ENCODE results near the gene CBX2.
A peak's percentile ranks its signal among the peaks of the same experiment; 100 is the strongest.

Gene CBX2

GRCh38 chr17:79777894-79778503, at the start of gene CBX2:
Gene CBX2 (plus strand): TSS chr17:79778148. CDS start chr17:79778236, 88 bp downstream.
- DNase-seq (ENCODE audit: low read depth in 2 of 2) = peak; percentile 74 to 76

GRCh38 chr17:79728169-79728907, 49.6 kb upstream of the CBX2 start:
- DNase-seq (ENCODE audit: low read depth in 2 of 2) = peak; percentile 62 to 70

- no peak for DNase-seq (ENCODE audit: low read depth in 2 of 2)
These were observed 49.0 kb upstream of the CBX2 start for GRCh38 chr17:79728908-79729471.

- no peak for DNase-seq (ENCODE audit: low read depth in 2 of 2)
These were observed 48.2 kb upstream of the CBX2 start for GRCh38 chr17:79729761-79730160.

- DNase-seq (ENCODE audit: low read depth in 2 of 2) = no peak
These were observed 47.5 kb upstream of the CBX2 start for GRCh38 chr17:79730437-79730768.

GRCh38 chr17:79730769-79731483, 47.0 kb upstream of the CBX2 start, which contains the start of gene ENPP7:
Gene ENPP7 (plus strand): TSS chr17:79730943. CDS start chr17:79731140, 197 bp downstream.
- no peak for DNase-seq (ENCODE audit: low read depth in 2 of 2)

GRCh38 chr17:79732254-79732653, 45.7 kb upstream of the CBX2 start:
- DNase-seq (ENCODE audit: low read depth in 2 of 2) = no peak

GRCh38 chr17:79732804-79733691, 44.9 kb upstream of the CBX2 start:
- no peak for DNase-seq (ENCODE audit: low read depth in 2 of 2)

- no peak for DNase-seq (ENCODE audit: low read depth in 2 of 2)
These were observed 44.3 kb upstream of the CBX2 start for GRCh38 chr17:79733692-79734070.

GRCh38 chr17:79735096-79735495, 42.9 kb upstream of the CBX2 start:
- DNase-seq (ENCODE audit: low read depth in 2 of 2) = no peak

GRCh38 chr17:79737046-79737921, 40.7 kb upstream of the CBX2 start:
- DNase-seq (ENCODE audit: low read depth in 2 of 2) = no peak

GRCh38 chr17:79737922-79738578, 39.9 kb upstream of the CBX2 start:
- DNase-seq (ENCODE audit: low read depth in 2 of 2) = no peak

GRCh38 chr17:79738643-79739042, 39.3 kb upstream of the CBX2 start:
- no peak for DNase-seq (ENCODE audit: low read depth in 2 of 2)

GRCh38 chr17:79739148-79740062, 38.5 kb upstream of the CBX2 start:
- DNase-seq (ENCODE audit: low read depth in 2 of 2) = no peak

- DNase-seq (ENCODE audit: low read depth in 2 of 2) = no peak
These were observed 37.5 kb upstream of the CBX2 start for GRCh38 chr17:79740413-79740812.

GRCh38 chr17:79741401-79741750, 36.6 kb upstream of the CBX2 start:
- no peak for DNase-seq (ENCODE audit: low read depth in 2 of 2)

- DNase-seq (ENCODE audit: low read depth in 2 of 2) = peak; percentile 54 to 55
These were observed 36.0 kb upstream of the CBX2 start for GRCh38 chr17:79741751-79742588.

GRCh38 chr17:79742589-79742918, 35.4 kb upstream of the CBX2 start:
- DNase-seq (ENCODE audit: low read depth in 2 of 2) = no peak
